ENCODE data around the gene APBA2.

- no peak for TF ChIP-seq CTCF (IDR thresholded peaks at IDR 0.05)
- no peak for TF ChIP-seq POLR2AphosphoS5 (IDR thresholded peaks at IDR 0.05)
- TF ChIP-seq POLR2A (IDR thresholded peaks at IDR 0.05), result no peak
These were observed 153.9 kb downstream of the APBA2 start for GRCh38 chr15:29039466-29040369.
